Liver (tissue), 9 donors: Measurements from ENCODE around the gene HIVEP3. TPM values are rescaled to one million over a fixed set of nuclear protein-coding genes. Genes with fewer than 3 reads are reported as not detected.

Source experiments
- DNase-seq: peaks from one replicate; pipeline ENCODE4 v3.0.0-alpha.2; 2017; ENCODE audit warnings: low spot score
- H3K27ac ChIP-seq, 2 donors: one replicate each; pipeline ENCODE4 v1.7.0; 2013; ENCODE audit warnings: inconsistent platforms in 2 of 2, low read length in 2 of 2, control low read depth in 1 of 2, low read depth in 1 of 2, mild to moderate bottlenecking in 1 of 2
- H3K27me3 ChIP-seq, 4 donors: one replicate each; pipeline versions ENCODE4 v1.6.1 to v1.7.0; 2013; ENCODE audit warnings: low read length in 3 of 4, inconsistent platforms in 1 of 4, mild to moderate bottlenecking in 1 of 4, moderate library complexity in 1 of 4; ENCODE audit not compliant: control insufficient read depth in 4 of 4, insufficient read depth in 4 of 4
- H3K36me3 ChIP-seq, 4 donors: one replicate each; pipeline versions ENCODE4 v1.6.1 to v1.7.0; 2013; ENCODE audit warnings: low read length in 3 of 4, mild to moderate bottlenecking in 3 of 4, low read depth in 1 of 4, moderate library complexity in 1 of 4; ENCODE audit not compliant: control insufficient read depth in 4 of 4, insufficient read depth in 3 of 4
- H3K4me1 ChIP-seq, 4 donors: one replicate each; pipeline versions ENCODE4 v1.6.1 to v1.7.0; 2013; ENCODE audit warnings: low read length in 3 of 4, mild to moderate bottlenecking in 3 of 4, moderate library complexity in 1 of 4; ENCODE audit not compliant: control insufficient read depth in 4 of 4, insufficient read depth in 4 of 4
- H3K4me3 ChIP-seq, 3 donors: one replicate each; pipeline versions ENCODE4 v1.6.1 to v1.7.0; 2013; ENCODE audit warnings: low read length in 3 of 3, control low read depth in 1 of 3, low read depth in 1 of 3, mild to moderate bottlenecking in 1 of 3
- H3K9ac ChIP-seq, 2 donors: one replicate each; pipeline ENCODE4 v1.7.0; 2013; ENCODE audit warnings: low read length in 2 of 2, mild to moderate bottlenecking in 2 of 2, moderate library complexity in 2 of 2, control low read depth in 1 of 2, low read depth in 1 of 2
- H3K9me3 ChIP-seq, 4 donors: one replicate each; pipeline versions ENCODE4 v1.6.1 to v1.7.0; 2013; ENCODE audit warnings: low read length in 3 of 4; ENCODE audit not compliant: control insufficient read depth in 4 of 4
- CTCF ChIP-seq: fragments of 150-350 bp; IDR thresholded peaks from 2 replicates; pipeline ENCODE4 v1.5.1; 2017; ENCODE audit warnings: improper control_type of control experiment, low read depth, low read length; ENCODE audit not compliant: missing input control
- EGR1 ChIP-seq, 2 donors: IDR thresholded peaks; 2 replicates each; pipeline ENCODE4 v1.6.1; 2016 to 2018; ENCODE audit warnings: antibody characterized with exemption in 2 of 2, low read depth in 2 of 2
- FOXA2 ChIP-seq: IDR thresholded peaks from 2 replicates; pipeline ENCODE4 v1.6.1; 2016; ENCODE audit warnings: antibody characterized with exemption
- HNF4A ChIP-seq, 2 donors: conservative IDR thresholded peaks; 2 replicates each; pipeline ENCODE4 v1.6.1; 2016; ENCODE audit warnings: antibody characterized with exemption in 2 of 2, mild to moderate bottlenecking in 2 of 2
- HNF4G ChIP-seq: IDR thresholded peaks from 2 replicates; pipeline ENCODE4 v1.6.1; 2016; ENCODE audit warnings: antibody characterized with exemption
- NR2F2 ChIP-seq: IDR thresholded peaks from 2 replicates; pipeline ENCODE4 v1.6.1; 2016; ENCODE audit warnings: antibody characterized with exemption
- SP1 ChIP-seq: IDR thresholded peaks from 2 replicates; pipeline ENCODE4 v1.6.1; 2018; ENCODE audit warnings: antibody characterized with exemption, mild to moderate bottlenecking
- TAF1 ChIP-seq: conservative IDR thresholded peaks from 2 replicates; pipeline ENCODE4 v1.6.1; 2016; ENCODE audit warnings: antibody characterized with exemption, mild to moderate bottlenecking
- ZBTB33 ChIP-seq: IDR thresholded peaks from 2 replicates; pipeline ENCODE4 v1.6.1; 2016; ENCODE audit warnings: antibody characterized with exemption
- WGBS: extraction: QIAGEN DNeasy Blood & Tissue Kit; methylation state at CpG from one replicate; pipeline ENCODE4 v1.1.7; 2013; 5-methylcytosine and 5-hydroxymethylcytosine counted together
- polyA plus RNA-seq, 2 donors: library from polyadenylated mRNA; stranded (reverse) in 1 of 2; unstranded in 1 of 2; fragments of 200-250 nt in 1 of 2; fragments of >200 nt in 1 of 2; fragmentation: Nextera tagmentation in 1 of 2; extraction: Ambion mirVana in 1 of 2; gene quantifications; one replicate each; pipeline versions ENCODE4 v1.2.1 to v1.2.3, GENCODE V29; 2013 to 2015
- total RNA-seq, 2 donors: library from RNA; depleted of rRNA; stranded (reverse); fragments of >200 nt; gene quantifications; one replicate each; pipeline ENCODE4 v1.2.3, GENCODE V29; 2014
- TF ChIP-seq, protein P1 (sequence below): IDR thresholded peaks from 2 replicates; pipeline ENCODE4 v1.6.1; 2016; ENCODE audit warnings: antibody characterized with exemption
- TF ChIP-seq, protein P2 (sequence below): IDR thresholded peaks from 2 replicates; pipeline ENCODE4 v1.6.1; 2016; ENCODE audit warnings: antibody characterized with exemption, mild to moderate bottlenecking
- TF ChIP-seq, protein P3 (sequence below): IDR thresholded peaks from 2 replicates; pipeline ENCODE4 v1.6.1; 2016; ENCODE audit warnings: antibody characterized with exemption
- donor health status: healthy.
- donor health status: healthy.
- donor health status: healthy.
- donor health status: healthy.
- donor health status: healthy.

Gene HIVEP3
- total and polyA plus RNA-seq, 4 donors, result 0.93 to 1.6 (median 1.4) TPM

DNA sequence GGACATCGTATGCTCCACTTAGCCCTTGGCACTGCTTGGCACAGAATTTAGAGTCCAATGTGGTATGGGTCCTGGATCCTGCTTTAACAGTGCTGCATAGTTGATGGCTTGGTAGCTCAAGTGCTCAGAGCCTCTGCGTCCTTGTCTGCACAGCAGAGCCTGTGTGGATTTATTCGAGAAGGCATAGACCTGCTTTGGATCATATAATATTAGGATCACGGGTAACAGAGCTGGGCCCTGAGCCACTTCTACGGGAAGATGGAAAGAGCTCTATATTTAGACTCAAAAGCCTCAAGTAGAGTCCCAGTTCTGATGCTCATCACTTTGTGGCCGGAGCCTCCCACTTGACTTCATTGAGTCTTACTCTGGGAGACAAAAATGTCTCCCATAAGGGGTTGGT is 269.9 kb downstream of the HIVEP3 start (continued):
- TF ChIP-seq CTCF, result no peak
- no peak for TF ChIP-seq HNF4G

DNA sequence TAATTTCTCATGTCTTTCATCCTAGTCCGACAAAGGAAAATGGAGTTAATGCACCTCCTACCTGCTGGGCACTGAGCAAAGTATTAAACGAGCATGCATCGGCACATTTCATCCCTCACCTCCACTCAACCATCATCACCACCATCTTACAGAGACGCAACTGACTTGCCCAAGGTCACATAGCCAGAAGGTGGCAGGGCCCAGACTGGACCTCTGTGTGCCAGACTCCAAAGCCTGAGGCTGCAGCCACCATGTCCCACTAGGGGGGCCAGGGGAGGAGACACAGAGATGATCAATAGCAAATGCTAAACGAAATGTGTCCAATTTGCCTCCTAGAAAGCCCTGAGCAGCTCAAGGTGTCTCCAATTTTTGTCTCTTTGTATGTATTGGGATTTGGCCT is 270.5 kb downstream of the HIVEP3 start:
- Histone ChIP-seq H3K9me3 (no peaks in the 10 kb centered on the region), H3K27ac (no peak overlapping the region), H3K36me3 (no peaks in the 10 kb centered on the region), H3K4me1 (peaks cover 0 to 2% (median 0%) of the 10 kb centered on the region in 4 donors), H3K9ac (no peak overlapping the region), H3K4me3 (no peak overlapping the region), H3K27me3 (no peaks in the 10 kb centered on the region)
- DNase-seq, result no peak
- no peak for TF ChIP-seq HNF4G
- WGBS, result 96% methylated on average over 5 of the region's 5 CpGs

- no peaks in the 10 kb centered on the region for H3K27me3 ChIP-seq
- TF ChIP-seq TAF1 (no peak), ZBTB33 (no peak), SP1 (no peak), NR2F2 (no peak)
- no peak for DNase-seq
- 91% methylated on average over 4 of the region's 4 CpGs for WGBS
- no peak overlapping the region for H3K9ac ChIP-seq
- peaks cover 0 to 2% (median 0%) of the 10 kb centered on the region in 4 donors for H3K4me1 ChIP-seq
- no peak overlapping the region for H3K4me3 ChIP-seq
- H3K36me3 ChIP-seq, result no peaks in the 10 kb centered on the region
- no peak overlapping the region for H3K27ac ChIP-seq
- no peaks in the 10 kb centered on the region for H3K9me3 ChIP-seq
Measured at GRCh38 chr1:41647221-41648135, 271.2 kb downstream of the HIVEP3 start.

- Histone ChIP-seq H3K4me1 (peaks cover 0 to 2% (median 0%) of the 10 kb centered on the region in 4 donors), H3K36me3 (no peaks in the 10 kb centered on the region), H3K9ac (no peak overlapping the region), H3K4me3 (no peak overlapping the region), H3K27ac (no peak overlapping the region), H3K27me3 (no peaks in the 10 kb centered on the region), H3K9me3 (no peaks in the 10 kb centered on the region)
- no peak for DNase-seq
- 96% methylated on average over 4 of the region's 4 CpGs for WGBS
- TF ChIP-seq EGR1 (IDR thresholded peaks at IDR 0.05; ENCODE audit: low read depth in 2 of 2) (no peak), FOXA2 (no peak), HNF4G (no peak), HNF4A (conservative IDR thresholded peaks at IDR 0.05) (no peak), CTCF (no peak), TAF1 (no peak)
- TF ChIP-seq, protein P1, sequence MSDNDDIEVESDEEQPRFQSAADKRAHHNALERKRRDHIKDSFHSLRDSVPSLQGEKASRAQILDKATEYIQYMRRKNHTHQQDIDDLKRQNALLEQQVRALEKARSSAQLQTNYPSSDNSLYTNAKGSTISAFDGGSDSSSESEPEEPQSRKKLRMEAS, result no peak
- TF ChIP-seq, protein P2, sequence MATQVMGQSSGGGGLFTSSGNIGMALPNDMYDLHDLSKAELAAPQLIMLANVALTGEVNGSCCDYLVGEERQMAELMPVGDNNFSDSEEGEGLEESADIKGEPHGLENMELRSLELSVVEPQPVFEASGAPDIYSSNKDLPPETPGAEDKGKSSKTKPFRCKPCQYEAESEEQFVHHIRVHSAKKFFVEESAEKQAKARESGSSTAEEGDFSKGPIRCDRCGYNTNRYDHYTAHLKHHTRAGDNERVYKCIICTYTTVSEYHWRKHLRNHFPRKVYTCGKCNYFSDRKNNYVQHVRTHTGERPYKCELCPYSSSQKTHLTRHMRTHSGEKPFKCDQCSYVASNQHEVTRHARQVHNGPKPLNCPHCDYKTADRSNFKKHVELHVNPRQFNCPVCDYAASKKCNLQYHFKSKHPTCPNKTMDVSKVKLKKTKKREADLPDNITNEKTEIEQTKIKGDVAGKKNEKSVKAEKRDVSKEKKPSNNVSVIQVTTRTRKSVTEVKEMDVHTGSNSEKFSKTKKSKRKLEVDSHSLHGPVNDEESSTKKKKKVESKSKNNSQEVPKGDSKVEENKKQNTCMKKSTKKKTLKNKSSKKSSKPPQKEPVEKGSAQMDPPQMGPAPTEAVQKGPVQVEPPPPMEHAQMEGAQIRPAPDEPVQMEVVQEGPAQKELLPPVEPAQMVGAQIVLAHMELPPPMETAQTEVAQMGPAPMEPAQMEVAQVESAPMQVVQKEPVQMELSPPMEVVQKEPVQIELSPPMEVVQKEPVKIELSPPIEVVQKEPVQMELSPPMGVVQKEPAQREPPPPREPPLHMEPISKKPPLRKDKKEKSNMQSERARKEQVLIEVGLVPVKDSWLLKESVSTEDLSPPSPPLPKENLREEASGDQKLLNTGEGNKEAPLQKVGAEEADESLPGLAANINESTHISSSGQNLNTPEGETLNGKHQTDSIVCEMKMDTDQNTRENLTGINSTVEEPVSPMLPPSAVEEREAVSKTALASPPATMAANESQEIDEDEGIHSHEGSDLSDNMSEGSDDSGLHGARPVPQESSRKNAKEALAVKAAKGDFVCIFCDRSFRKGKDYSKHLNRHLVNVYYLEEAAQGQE, result no peak
- TF ChIP-seq, protein P3, sequence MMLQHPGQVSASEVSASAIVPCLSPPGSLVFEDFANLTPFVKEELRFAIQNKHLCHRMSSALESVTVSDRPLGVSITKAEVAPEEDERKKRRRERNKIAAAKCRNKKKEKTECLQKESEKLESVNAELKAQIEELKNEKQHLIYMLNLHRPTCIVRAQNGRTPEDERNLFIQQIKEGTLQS, result no peak
Measured at GRCh38 chr1:41646186-41646585, 272.5 kb downstream of the HIVEP3 start.
